Measurements from ENCODE around the gene NCOA5. TPM values are rescaled to one million over a fixed set of nuclear protein-coding genes. Genes with fewer than 3 reads are reported as not detected.

The NCOA5 gene
- total and polyA plus RNA-seq, 2 experiments from 2014 or later, result 8.4 to 22.8 TPM

- peaks cover 15% of the 10 kb centered on the region for H3K4me1 ChIP-seq (ENCODE audit: insufficient read depth)
- H4K20me1 ChIP-seq (replicated peaks; ENCODE audit: insufficient read depth), result peaks cover 65% of the 10 kb centered on the region
- H3K9me2 ChIP-seq (ENCODE audit: insufficient read depth), result no peaks in the 10 kb centered on the region
- no peaks in the 10 kb centered on the region for H3F3A ChIP-seq (replicated peaks; ENCODE audit: low read depth)
- no peak overlapping the region for H2AFZ ChIP-seq
- H3K79me2 ChIP-seq (replicated peaks; ENCODE audit: insufficient read depth), result peaks cover 97% of the 10 kb centered on the region
- no peak overlapping the region for H3K4me3 Mint-ChIP-seq
- no peak overlapping the region for H3K4me3 ChIP-seq
- DNase-seq (ENCODE audit: low spot score) (no peak), ATAC-seq (no peak)
- no peaks in the 10 kb centered on the region for H3K27me3 Mint-ChIP-seq (ENCODE audit: insufficient read depth, low read depth, poor library complexity)
- H3K9me3 Mint-ChIP-seq, result no peaks in the 10 kb centered on the region
- H3K4me1 Mint-ChIP-seq, result peaks cover 45% of the 10 kb centered on the region
- H3K36me3 ChIP-seq (ENCODE audit: insufficient read depth), result no peaks in the 10 kb centered on the region
- no peaks in the 10 kb centered on the region for H3K27me3 ChIP-seq (ENCODE audit: insufficient read depth)
- no peak overlapping the region for H3K4me2 ChIP-seq
- TF ChIP-seq ZNF331 (CRISPR knock-in tag; IDR thresholded peaks at IDR 0.05; ENCODE audit: low read depth) (no peak), NANOG (IDR thresholded peaks at IDR 0.05; ENCODE audit: borderline replicate concordance) (no peak), STAT1 (IDR thresholded peaks at IDR 0.05; ENCODE audit: unreplicated experiment) (no peak), CREB1 (CRISPR knock-in tag; IDR thresholded peaks at IDR 0.05; ENCODE audit: low read depth) (no peak), ZNF462 (CRISPR knock-in tag; IDR thresholded peaks at IDR 0.05) (no peak), ETS1 (IDR thresholded peaks at IDR 0.05) (no peak), EZH2 (IDR thresholded peaks at IDR 0.05; ENCODE audit: low read depth, unreplicated experiment) (no peak), JUNB (IDR thresholded peaks at IDR 0.05; ENCODE audit: unreplicated experiment) (no peak), REST (IDR thresholded peaks at IDR 0.05; ENCODE audit: unreplicated experiment) (no peak), EZH2phosphoT487 (IDR thresholded peaks at IDR 0.05; ENCODE audit: unreplicated experiment) (no peak), CTCF (conservative IDR thresholded peaks at IDR 0.05; ENCODE audit: low read depth in 2 of 2) (no peak), ZNF114 (CRISPR knock-in tag; IDR thresholded peaks at IDR 0.05) (no peak), POLR2AphosphoS5 (IDR thresholded peaks at IDR 0.05; ENCODE audit: low read depth) (no peak)
- H3K27ac ChIP-seq (ENCODE audit: low read depth), result no peak overlapping the region
- H3K27ac Mint-ChIP-seq, result no peak overlapping the region
- H3K36me3 Mint-ChIP-seq (ENCODE audit: low read depth), result 0 out of 3 replicates have a peak, but pooled peaks cover 5% of the 10 kb centered on the region
Observed at GRCh38 chr20:46083531-46084061, 6.2 kb downstream of the NCOA5 start.
